CD4-positive, CD25-positive, alpha-beta regulatory T cell (primary cell): ENCODE results near the gene TMEM233. TPM values are rescaled to one million over a fixed set of nuclear protein-coding genes. Genes with fewer than 3 reads are reported as not detected.
"Not testable (repeated sequence)": the region's sequence is repeated elsewhere in the genome, so short reads cannot be mapped to it uniquely, and the experiment has no call there.

Experiments
- ATAC-seq, 2 donors: fragments of 150-1000 bp; cut with Tn5 transposase; one replicate each; pipeline ENCODE4 v1.10.0; 2021; ENCODE audit warnings: low read depth in 2 of 2, moderate number of reproducible peaks in 2 of 2, moderate library complexity in 1 of 2
- DNase-seq, 3 donors: peaks; one replicate each; pipeline versions ENCODE4 v3.0.0 to v3.0.0-alpha.2; 2012 to 2022; ENCODE audit warnings: mixed read lengths in 1 of 3
- H3K27ac ChIP-seq: one replicate; pipeline ENCODE4 v1.7.0; 2013; ENCODE audit warnings: mild to moderate bottlenecking, low read length; ENCODE audit not compliant: insufficient read depth, poor library complexity, severe bottlenecking
- H3K27me3 ChIP-seq: one replicate; pipeline ENCODE4 v1.7.0; 2013; ENCODE audit warnings: low read length; ENCODE audit not compliant: control insufficient read depth, insufficient read depth
- H3K36me3 ChIP-seq: one replicate; pipeline ENCODE4 v1.7.0; 2013; ENCODE audit warnings: mild to moderate bottlenecking, low read length, moderate library complexity; ENCODE audit not compliant: control insufficient read depth, insufficient read depth
- H3K4me1 ChIP-seq: 2 replicates; pipeline ENCODE4 v1.7.0; 2013; ENCODE audit warnings: mild to moderate bottlenecking, low read length; ENCODE audit not compliant: insufficient read depth, control insufficient read depth, poor library complexity, severe bottlenecking
- H3K4me3 ChIP-seq: one replicate; pipeline ENCODE4 v1.7.0; 2013; ENCODE audit warnings: low read depth, mild to moderate bottlenecking, low read length, moderate library complexity
- H3K9me3 ChIP-seq, 2 experiments: 1 replicate in 1 of 2; 2 replicates in 1 of 2; pipeline ENCODE4 v1.7.0; 2013; ENCODE audit warnings: low read length in 2 of 2, mild to moderate bottlenecking in 1 of 2, moderate library complexity in 1 of 2; ENCODE audit not compliant: control insufficient read depth in 2 of 2
- H3K27ac Mint-ChIP-seq, 3 donors: one replicate each; pipeline ENCODE4 v1.8.0; 2020 to 2022; ENCODE audit warnings: mild to moderate bottlenecking in 3 of 3, mixed read lengths in 3 of 3, moderate library complexity in 2 of 3
- H3K27me3 Mint-ChIP-seq: one replicate; pipeline ENCODE4 v1.8.0; 2022; ENCODE audit warnings: mild to moderate bottlenecking, mixed read lengths
- H3K36me3 Mint-ChIP-seq: one replicate; pipeline ENCODE4 v1.8.0; 2020; ENCODE audit warnings: mixed read lengths
- H3K4me1 Mint-ChIP-seq, 4 donors: one replicate each; pipeline ENCODE4 v1.8.0; 2020 to 2022; ENCODE audit warnings: mixed read lengths in 4 of 4, mild to moderate bottlenecking in 1 of 4
- H3K4me3 Mint-ChIP-seq, 4 donors: one replicate each; pipeline ENCODE4 v1.8.0; 2020 to 2022; ENCODE audit warnings: mild to moderate bottlenecking in 4 of 4, mixed read lengths in 4 of 4, moderate library complexity in 3 of 4
- H3K9me3 Mint-ChIP-seq, 7 donors: one replicate each; pipeline ENCODE4 v1.8.0; 2020 to 2022; ENCODE audit warnings: mixed read lengths in 7 of 7, mild to moderate bottlenecking in 3 of 7, moderate library complexity in 2 of 7
- polyA plus RNA-seq, 4 donors: library from polyadenylated mRNA; unstranded; fragments of 300-500 nt; fragmentation: Illumina TruSeq; gene quantifications; one replicate each; pipeline ENCODE4 v1.2.3, GENCODE V29; 2021
- total RNA-seq: library from RNA; stranded (reverse); gene quantifications from one replicate; pipeline ENCODE4 v1.2.3, GENCODE V29; 2022

Gene TMEM233
- total and polyA plus RNA-seq, 5 donors from 2014 or later, result not detected

DNA sequence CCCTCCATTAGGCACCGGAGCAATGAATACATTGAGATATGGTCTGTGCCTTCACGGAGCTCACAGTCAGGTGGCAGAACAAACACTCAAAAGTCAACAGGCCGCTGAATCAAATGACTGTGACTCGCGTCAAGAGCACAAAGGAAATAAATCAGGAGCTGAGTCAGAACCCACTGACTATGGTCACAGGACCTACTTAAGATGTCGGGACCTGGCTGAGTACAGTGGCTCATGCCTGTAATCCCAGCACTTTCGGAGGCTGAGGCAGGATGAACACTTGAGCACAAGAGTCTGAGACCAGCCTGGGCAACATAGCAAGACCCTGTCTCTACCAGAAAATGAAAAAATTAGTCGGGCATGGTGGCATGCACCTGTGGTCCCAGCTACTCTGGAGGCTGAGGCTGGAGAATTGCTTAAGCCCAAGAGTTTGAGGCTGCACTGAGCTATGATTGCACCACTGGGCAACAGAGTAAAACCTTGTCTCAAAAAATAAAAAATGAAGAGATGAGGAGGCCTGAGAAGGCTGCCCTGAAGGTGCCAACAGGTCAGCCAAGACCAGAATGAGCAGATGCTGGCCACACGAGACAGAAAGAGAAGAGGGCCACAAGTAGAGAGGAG, 19.9 kb downstream of the TMEM233 start:
- no peaks in the 10 kb centered on the region for H3K36me3 Mint-ChIP-seq
- no peaks in the 10 kb centered on the region for H3K4me1 ChIP-seq
- H3K36me3 ChIP-seq, result no peaks in the 10 kb centered on the region
- H3K9me3 Mint-ChIP-seq, result peaks cover 0 to 11% (median 6%) of the 10 kb centered on the region in 7 donors
- H3K27me3 ChIP-seq, result no peaks in the 10 kb centered on the region
- H3K27ac ChIP-seq, result no peak overlapping the region
- ATAC-seq (no peak), DNase-seq (no peak)
- H3K27ac Mint-ChIP-seq, result no peak overlapping the region
- H3K27me3 Mint-ChIP-seq, result peaks cover 30% of the 10 kb centered on the region
- peaks cover 0 to 6% (median 0%) of the 10 kb centered on the region in 4 donors for H3K4me1 Mint-ChIP-seq
- H3K4me3 ChIP-seq, result no peak overlapping the region
- peaks cover 0 to 4% of the 10 kb centered on the region in 2 experiments for H3K9me3 ChIP-seq
- no peak overlapping the region for H3K4me3 Mint-ChIP-seq

DNA sequence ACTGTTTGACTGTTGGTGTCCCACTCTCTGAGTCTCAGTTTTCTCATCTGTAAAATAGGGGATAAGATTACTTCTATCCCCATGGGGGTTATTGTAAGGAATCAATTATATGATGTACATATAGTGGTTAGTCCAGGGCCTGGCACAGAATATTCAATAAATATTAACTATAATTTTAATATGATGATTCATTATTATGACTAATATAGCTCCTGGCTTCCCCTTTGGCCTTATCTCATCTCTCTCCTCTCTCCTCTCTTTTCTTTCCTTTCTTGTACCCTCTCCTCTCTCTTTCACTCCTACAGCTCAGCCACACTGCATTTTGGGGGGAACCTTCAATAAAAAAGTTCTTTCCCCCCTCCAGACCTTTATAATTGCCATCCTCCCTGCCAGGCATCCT, 21.1 kb downstream of the TMEM233 start:
- no peaks in the 10 kb centered on the region for H3K36me3 Mint-ChIP-seq
- H3K4me3 Mint-ChIP-seq, result no peak overlapping the region
- Histone ChIP-seq H3K36me3 (no peaks in the 10 kb centered on the region), H3K27me3 (no peaks in the 10 kb centered on the region), H3K4me1 (no peaks in the 10 kb centered on the region), H3K4me3 (no peak overlapping the region), H3K27ac (no peak overlapping the region), H3K9me3 (peaks cover 0 to 6% of the 10 kb centered on the region in 2 experiments)
- peaks cover 20% of the 10 kb centered on the region for H3K27me3 Mint-ChIP-seq
- H3K27ac Mint-ChIP-seq, result no peak overlapping the region
- no peak for ATAC-seq
- H3K9me3 Mint-ChIP-seq, result peaks cover 0 to 9% (median 6%) of the 10 kb centered on the region in 7 donors
- no peak for DNase-seq
- H3K4me1 Mint-ChIP-seq, result no peaks in the 10 kb centered on the region

DNA sequence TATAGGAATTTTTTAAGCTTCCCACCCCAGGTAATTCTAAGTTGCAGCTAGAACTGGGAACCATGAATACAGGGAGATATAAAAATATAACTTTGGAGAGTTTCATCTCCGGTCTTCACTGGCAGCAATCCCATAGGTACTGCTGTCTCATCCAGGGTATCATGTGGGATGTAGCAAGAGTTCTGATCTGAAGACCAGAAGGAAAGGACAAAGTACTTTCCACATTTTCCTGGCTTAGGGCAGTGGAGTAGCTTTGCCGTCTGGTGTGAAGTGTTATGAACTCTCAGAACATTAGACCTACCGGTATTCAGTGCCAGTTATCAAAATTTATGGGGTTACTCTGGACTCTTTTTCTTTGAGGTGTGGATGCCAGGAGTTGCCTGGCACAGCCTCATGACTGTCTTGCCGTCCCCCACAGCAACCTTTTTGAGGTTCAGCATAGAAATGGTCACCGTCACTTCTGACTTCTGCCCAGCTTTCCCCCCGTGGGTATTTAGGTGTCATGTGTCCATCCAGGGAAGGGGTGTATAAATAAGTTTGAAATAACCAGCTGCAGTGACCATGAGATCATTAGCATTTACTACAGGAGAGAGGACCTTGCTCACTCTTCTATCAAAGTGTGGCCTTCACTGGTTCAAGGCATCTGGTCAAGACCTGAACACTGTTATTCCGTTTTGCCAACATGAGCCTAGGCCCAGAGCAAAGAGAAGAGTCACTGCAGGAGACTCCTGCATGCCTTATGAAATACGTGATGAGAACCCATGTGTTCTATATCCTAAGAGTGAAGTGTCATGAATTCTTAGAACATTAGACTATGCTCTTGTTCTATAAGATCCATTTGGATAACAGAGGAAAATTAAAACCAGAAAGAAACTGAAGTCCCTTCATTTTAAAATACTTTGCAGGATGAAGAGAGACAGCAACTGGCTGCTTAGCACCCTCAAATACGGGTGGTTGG, 22.2 kb downstream of the TMEM233 start:
- H3K4me3 Mint-ChIP-seq, result no peak overlapping the region
- H3K27me3 Mint-ChIP-seq, result peaks cover 23% of the 10 kb centered on the region
- H3K4me1 Mint-ChIP-seq, result no peaks in the 10 kb centered on the region
- H3K36me3 Mint-ChIP-seq, result no peaks in the 10 kb centered on the region
- no peaks in the 10 kb centered on the region for H3K4me1 ChIP-seq
- H3K9me3 ChIP-seq, result peaks cover 0 to 6% of the 10 kb centered on the region in 2 experiments
- H3K27ac Mint-ChIP-seq, result no peak overlapping the region
- H3K36me3 ChIP-seq, result no peaks in the 10 kb centered on the region
- DNase-seq, result no peak
- no peak for ATAC-seq
- H3K27me3 ChIP-seq, result no peaks in the 10 kb centered on the region
- no peak overlapping the region for H3K4me3 ChIP-seq
- H3K9me3 Mint-ChIP-seq, result peaks cover 0 to 9% (median 0%) of the 10 kb centered on the region in 7 donors
- H3K27ac ChIP-seq, result no peak overlapping the region

DNA sequence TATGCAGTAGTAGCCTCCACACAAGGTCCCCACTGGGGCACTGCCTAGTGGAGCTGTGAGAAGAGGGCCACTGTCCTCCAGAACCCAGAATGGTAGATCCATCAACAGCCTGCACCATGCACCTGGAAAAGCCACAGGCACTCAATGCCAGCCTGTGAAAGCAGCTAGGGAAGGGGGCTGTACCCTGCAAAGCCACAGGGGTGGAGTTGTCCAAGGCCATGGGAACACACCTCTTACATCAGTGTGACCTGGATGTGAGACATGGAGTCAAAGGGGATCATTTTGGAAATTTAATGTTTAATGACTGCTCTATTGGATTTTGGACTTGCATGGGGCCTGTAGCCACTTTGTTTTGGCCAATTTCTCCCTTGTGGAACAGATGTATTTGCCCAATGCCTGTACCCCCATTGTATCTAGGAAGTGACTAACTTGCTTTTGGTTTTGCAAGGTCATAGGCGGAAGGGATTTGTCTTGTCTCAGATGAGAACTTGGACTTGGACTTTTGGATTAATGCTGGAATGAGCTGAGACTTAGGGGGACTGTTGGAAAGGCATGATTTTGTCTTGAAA, 24.8 kb downstream of the TMEM233 start:
- H3K9me3 Mint-ChIP-seq, H3K27me3 ChIP-seq, DNase-seq, H3K36me3 ChIP-seq, H3K4me3 ChIP-seq, H3K4me1 ChIP-seq, H3K27ac ChIP-seq, H3K36me3 Mint-ChIP-seq, H3K4me3 Mint-ChIP-seq, ATAC-seq, H3K27ac Mint-ChIP-seq, H3K4me1 Mint-ChIP-seq, H3K9me3 ChIP-seq: not testable (repeated sequence)
- H3K27me3 Mint-ChIP-seq, result peaks cover 35% of the 10 kb centered on the region

DNA sequence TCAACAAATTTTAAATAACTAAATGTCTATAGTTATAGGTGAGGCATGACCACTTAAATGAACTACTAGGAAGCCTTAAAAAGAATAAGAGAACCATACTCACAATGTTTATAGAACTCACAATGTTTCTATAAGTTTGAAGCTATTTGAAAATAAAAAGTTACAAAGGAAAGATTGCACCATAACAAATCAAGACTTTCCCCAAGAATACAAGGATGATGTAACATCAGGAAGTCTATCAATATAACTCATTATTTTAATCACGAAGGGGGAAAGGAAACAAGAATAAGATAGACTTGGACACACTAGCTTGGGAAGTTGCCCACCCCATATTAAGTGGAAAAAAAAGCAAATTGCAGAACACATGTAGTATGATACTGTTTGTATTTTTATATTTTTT, 26.9 kb downstream of the TMEM233 start:
- Mint-ChIP-seq H3K36me3 (no peaks in the 10 kb centered on the region), H3K4me3 (no peak overlapping the region), H3K9me3 (peaks cover 0 to 9% (median 3%) of the 10 kb centered on the region in 7 donors), H3K4me1 (no peaks in the 10 kb centered on the region), H3K27me3 (peaks cover 38% of the 10 kb centered on the region), H3K27ac (no peak overlapping the region)
- H3K27me3 ChIP-seq, result peaks cover 8% of the 10 kb centered on the region
- no peak overlapping the region for H3K4me3 ChIP-seq
- no peak overlapping the region for H3K27ac ChIP-seq
- no peaks in the 10 kb centered on the region for H3K36me3 ChIP-seq
- ATAC-seq (no peak), DNase-seq (no peak)
- H3K4me1 ChIP-seq, result no peaks in the 10 kb centered on the region
- H3K9me3 ChIP-seq, result peaks cover 0 to 6% of the 10 kb centered on the region in 2 experiments

DNA sequence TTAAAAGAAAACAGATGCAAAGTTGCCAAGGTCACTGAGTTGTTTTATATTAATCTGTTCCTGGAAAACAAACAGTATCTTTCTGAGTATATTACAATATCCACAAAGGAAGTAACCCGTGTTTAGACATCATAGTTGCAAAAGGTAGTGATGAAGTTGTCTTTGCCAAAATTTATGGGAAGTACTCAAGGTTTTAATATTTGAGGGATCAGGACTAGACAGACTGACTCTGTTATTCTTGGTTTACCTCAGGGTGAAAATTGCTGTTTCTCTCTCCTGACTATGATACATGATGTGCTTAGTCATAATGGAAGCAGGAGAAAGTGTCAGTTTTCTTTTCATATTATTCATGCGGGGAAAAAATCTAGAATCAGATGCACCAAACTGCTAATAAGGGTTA, 28.3 kb downstream of the TMEM233 start:
- Mint-ChIP-seq H3K27ac (no peak overlapping the region), H3K9me3 (peaks cover 0 to 9% (median 3%) of the 10 kb centered on the region in 7 donors), H3K36me3 (no peaks in the 10 kb centered on the region), H3K4me3 (no peak overlapping the region), H3K4me1 (no peaks in the 10 kb centered on the region), H3K27me3 (peaks cover 37% of the 10 kb centered on the region)
- H3K4me3 ChIP-seq, result no peak overlapping the region
- no peaks in the 10 kb centered on the region for H3K4me1 ChIP-seq
- H3K9me3 ChIP-seq, result peaks cover 0 to 6% of the 10 kb centered on the region in 2 experiments
- DNase-seq (no peak), ATAC-seq (no peak)
- no peaks in the 10 kb centered on the region for H3K36me3 ChIP-seq
- no peak overlapping the region for H3K27ac ChIP-seq
- H3K27me3 ChIP-seq, result peaks cover 8% of the 10 kb centered on the region

DNA sequence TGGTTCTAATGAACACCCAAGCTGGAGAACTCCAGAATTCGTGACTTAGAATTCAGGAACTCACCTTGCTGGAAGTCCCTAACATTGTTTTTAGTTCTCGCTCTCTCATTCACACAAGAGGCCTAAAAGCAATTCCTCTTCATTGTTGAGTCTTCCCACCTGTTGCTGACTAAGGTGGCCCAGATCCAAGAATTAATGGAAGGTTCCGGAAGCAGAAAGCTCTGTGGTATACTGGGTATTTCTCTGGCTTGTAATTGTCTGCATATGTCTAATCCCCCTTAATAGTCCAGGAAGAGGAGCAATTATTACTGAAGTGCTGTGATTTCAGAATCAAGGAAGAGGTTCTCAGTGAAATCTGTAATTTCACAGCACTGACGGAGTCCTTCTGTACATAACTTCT, 31.4 kb downstream of the TMEM233 start:
- Mint-ChIP-seq H3K4me3 (no peak overlapping the region), H3K4me1 (no peaks in the 10 kb centered on the region), H3K27ac (no peak overlapping the region), H3K27me3 (peaks cover 36% of the 10 kb centered on the region), H3K9me3 (peaks cover 0 to 4% (median 0%) of the 10 kb centered on the region in 7 donors), H3K36me3 (no peaks in the 10 kb centered on the region)
- Histone ChIP-seq H3K9me3 (no peaks in the 10 kb centered on the region), H3K4me3 (no peak overlapping the region), H3K27ac (no peak overlapping the region), H3K36me3 (no peaks in the 10 kb centered on the region), H3K4me1 (no peaks in the 10 kb centered on the region), H3K27me3 (peaks cover 8% of the 10 kb centered on the region)
- no peak for ATAC-seq
- DNase-seq, result no peak
